ENCODE measurements around the gene NPAS2.

The NPAS2 gene

GRCh38 chr2:100995309-100996075 lies 175.6 kb downstream of the NPAS2 start:
- DNase-seq: no peak

- no peak for DNase-seq
These were observed 177.7 kb downstream of the NPAS2 start for GRCh38 chr2:100997509-100998234.

- DNase-seq: no peak
These were observed 178.3 kb downstream of the NPAS2 start for GRCh38 chr2:100998235-100998573.

- no peak for DNase-seq
These were observed 180.1 kb downstream of the NPAS2 start for GRCh38 chr2:100999995-101000394.

- peak; percentile 99 for DNase-seq
These were observed 182.0 kb downstream of the NPAS2 start, which contains the start of gene RPL31 for GRCh38 chr2:101001691-101002561. RPL31 (plus strand) TSS chr2:101002289; CDS start chr2:101002702, 413 bp downstream.

- no peak for DNase-seq
These were observed 182.8 kb downstream of the NPAS2 start for GRCh38 chr2:101002562-101003277.

GRCh38 chr2:101003278-101003775 lies 183.4 kb downstream of the NPAS2 start:
- no peak for DNase-seq

GRCh38 chr2:101004620-101005325 lies 184.8 kb downstream of the NPAS2 start:
- no peak for DNase-seq

- DNase-seq: no peak
These were observed 186.3 kb downstream of the NPAS2 start for GRCh38 chr2:101006065-101006715.

- DNase-seq: no peak
These were observed 187.7 kb downstream of the NPAS2 start for GRCh38 chr2:101007415-101008345.

- no peak for DNase-seq
These were observed 191.2 kb downstream of the NPAS2 start for GRCh38 chr2:101011152-101011551.

GRCh38 chr2:101012054-101012705 lies 192.2 kb downstream of the NPAS2 start:
- DNase-seq: no peak

- peak; percentile 86 for DNase-seq
These were observed 192.8 kb downstream of the NPAS2 start for GRCh38 chr2:101012706-101013181.

- no peak for DNase-seq
These were observed 194.4 kb downstream of the NPAS2 start for GRCh38 chr2:101014264-101014857.

- no peak for DNase-seq
These were observed 197.4 kb downstream of the NPAS2 start for GRCh38 chr2:101017371-101017770.

- no peak for DNase-seq
These were observed 199.0 kb downstream of the NPAS2 start for GRCh38 chr2:101018934-101019333.

GRCh38 chr2:101022221-101022620 lies 202.3 kb downstream of the NPAS2 start:
- DNase-seq: no peak

GRCh38 chr2:101023327-101024107 lies 203.6 kb downstream of the NPAS2 start:
- no peak for DNase-seq

Measured in eye (tissue), 1 donor.